Measurements from ENCODE around the gene CAMTA1.

Gene CAMTA1

DNA sequence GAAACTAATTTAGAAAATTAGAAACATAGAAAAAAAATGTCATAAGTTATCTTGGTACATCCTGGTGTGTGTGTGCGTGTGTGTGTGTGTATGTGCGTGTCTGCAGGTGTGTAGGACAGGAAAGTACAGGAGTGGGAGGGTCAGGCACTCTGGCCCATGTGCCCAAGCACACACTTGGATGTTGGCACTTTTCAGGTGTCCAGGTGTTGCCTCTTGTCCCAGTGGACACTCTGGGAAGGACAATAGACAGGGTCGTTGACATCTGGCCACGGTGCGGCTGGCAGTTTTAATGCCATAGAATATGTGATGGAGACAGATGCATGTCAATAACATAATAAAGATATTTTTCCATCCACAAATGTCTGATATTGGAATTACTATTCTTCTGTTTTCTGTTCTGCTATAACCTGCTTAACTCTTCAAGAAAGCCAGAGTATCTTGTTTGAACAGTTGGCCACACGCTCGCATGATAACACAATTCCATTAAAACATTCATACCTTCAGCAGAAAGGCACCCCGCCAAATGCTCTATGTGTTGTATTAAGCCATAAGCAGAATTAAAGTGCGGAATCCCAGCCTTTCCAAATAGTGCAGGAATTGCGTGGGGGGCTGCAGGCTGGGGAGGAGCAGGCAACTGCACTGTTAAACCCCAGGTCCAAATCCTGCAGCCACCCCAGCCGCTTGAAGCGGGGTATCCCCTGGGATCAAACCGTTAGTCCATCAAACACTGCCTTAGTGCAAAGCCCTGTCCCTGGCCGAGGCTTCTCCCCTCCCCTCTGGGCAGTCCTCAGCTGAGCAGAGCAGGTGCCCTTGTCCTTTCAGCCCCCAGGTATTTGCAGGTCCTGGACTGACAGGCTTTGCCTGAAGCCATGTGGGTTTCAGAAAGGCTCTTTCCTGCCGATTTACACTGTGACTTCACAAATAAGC is 390.0 kb downstream of the CAMTA1 start:
- no peak for DNase-seq

DNA sequence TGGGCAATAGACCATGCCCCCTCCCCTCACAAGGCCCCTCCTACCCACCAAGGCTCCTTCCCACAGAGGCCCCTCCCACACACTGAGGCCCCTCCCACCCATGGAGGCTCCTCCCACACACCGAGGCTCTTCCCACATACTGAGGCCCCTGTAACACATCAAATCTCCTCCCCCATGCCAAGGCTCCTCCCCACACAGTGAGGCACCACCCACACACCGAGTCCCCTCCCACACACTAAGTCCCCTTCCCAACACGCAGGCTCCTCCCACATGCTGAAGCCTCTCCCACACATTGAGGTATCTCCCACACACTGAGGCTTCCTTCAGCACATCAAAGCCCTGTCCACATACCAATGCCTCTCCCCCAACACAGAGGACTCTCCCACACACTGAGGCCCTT is 391.8 kb downstream of the CAMTA1 start:
- no peak for DNase-seq

- DNase-seq, result no peak
Measured at GRCh38 chr1:7177438-7178146, 392.3 kb downstream of the CAMTA1 start.

- DNase-seq, result no peak
Measured at GRCh38 chr1:7178336-7178735, 393.1 kb downstream of the CAMTA1 start.

GRCh38 chr1:7178741-7179140 is 393.5 kb downstream of the CAMTA1 start:
- no peak for DNase-seq

DNA sequence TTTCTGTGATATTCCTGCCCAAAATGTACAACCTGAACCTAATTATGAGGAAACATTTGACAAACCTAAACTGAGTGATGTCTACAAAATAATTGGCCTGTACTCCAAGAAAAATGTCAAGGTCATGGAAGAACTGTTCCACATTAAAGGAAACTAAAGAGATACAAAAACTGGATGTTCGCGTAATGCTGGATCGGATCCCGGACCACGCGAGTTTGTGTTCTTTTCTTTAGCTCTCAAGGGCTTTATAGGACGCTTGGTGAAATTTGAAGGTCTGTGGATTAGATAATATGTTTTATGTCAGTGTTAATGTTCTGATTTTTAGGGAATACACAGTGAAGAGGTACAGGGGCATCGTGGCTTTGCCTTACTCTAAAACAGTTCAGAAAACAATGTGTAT is 400.5 kb downstream of the CAMTA1 start:
- no peak for DNase-seq

DNA sequence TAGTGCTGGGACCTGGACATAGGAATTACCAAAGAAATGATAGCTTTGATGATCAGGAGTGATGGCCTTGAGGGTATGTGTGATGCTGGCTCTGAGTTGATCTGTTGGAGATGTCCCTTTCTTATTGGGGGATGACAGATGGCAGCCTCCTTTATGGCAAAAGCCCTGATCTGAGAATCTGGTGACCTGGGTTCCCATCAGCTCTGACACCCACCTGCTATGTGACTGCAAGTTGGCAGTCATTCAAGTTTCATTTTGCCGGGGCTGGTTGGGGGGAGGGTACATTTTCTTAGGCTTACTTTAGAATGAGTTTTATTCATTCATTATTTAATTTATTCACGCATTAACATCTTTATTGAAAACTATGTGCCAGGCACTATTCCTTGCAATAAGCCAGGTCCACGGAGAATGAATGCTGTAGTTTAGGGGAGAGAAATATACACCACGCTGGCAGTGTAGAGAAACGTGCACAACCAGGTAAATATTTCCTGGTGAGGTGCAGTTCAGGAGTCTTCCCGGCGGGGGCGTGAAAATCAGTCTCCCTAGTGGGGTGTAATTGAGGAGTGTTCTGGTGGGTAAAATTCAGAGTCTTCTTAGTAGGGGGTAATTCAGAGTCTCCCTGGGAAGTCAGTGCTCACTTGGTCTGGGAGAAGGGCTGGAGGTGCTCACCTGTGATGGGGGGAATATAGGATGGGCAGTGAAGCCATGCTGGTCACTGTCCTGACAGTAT is 401.3 kb downstream of the CAMTA1 start:
- DNase-seq, result peak; percentile 81

- DNase-seq, result no peak
Measured at GRCh38 chr1:7187112-7187493, 401.8 kb downstream of the CAMTA1 start.

DNA sequence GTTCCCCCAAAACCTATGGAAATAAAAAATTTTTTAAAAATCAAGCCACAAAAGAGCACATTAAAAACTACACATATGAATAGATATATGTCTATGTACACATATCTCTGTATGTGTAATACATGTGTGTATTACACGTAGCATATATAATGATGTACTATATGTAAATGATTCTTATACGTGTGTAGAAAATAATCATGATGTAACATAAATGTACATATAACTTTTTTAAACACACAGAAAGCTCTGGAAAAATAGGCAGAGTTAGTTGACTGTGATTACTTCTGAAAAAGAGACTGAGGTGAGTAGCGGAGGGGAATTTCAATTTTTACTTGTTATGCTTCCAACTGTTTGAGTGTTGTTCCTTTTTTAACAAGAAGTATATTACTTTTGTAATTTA is 405.0 kb downstream of the CAMTA1 start:
- DNase-seq, result no peak

DNA sequence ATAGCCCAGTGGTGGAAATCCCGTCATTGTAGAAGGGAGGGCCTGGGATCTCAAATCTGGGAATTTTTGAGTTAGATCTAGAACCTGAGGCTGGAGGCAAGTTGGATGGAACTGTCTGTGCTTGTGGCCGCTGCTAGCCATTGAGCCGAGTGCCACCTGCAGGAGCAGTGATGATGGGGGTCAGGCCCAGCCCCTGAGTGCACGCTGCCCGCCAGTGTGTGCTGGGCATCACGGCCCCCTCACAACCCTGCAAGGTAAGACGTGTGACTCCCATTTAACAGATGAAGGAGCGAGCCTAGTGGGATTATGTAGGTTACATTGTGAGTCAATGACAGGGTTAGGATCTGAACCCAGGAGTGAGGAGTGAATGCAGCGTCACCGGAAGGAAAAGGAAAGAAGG is 407.2 kb downstream of the CAMTA1 start:
- no peak for DNase-seq

GRCh38 chr1:7196036-7196911 is 411.0 kb downstream of the CAMTA1 start:
- no peak for DNase-seq

DNA sequence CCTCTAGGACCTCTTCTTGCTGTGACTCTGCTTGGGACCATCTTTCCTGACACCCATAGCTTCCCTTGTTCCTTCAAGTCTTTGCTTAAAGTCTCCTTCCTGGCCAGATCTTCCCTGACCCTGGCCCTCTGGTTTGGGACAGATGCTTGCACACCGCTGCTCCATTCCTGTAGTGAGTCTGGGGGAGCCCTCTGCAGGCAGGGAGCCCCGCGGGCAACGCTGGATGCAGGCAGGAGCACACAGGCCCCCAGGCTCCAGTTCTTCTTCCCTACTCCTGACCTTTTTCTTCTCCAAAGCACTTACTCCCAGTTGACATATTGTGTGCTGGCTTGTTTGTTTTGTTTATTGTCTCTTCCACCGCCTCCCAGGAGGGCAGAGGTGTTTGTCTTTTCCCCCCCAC is 413.4 kb downstream of the CAMTA1 start:
- DNase-seq, result no peak

DNA sequence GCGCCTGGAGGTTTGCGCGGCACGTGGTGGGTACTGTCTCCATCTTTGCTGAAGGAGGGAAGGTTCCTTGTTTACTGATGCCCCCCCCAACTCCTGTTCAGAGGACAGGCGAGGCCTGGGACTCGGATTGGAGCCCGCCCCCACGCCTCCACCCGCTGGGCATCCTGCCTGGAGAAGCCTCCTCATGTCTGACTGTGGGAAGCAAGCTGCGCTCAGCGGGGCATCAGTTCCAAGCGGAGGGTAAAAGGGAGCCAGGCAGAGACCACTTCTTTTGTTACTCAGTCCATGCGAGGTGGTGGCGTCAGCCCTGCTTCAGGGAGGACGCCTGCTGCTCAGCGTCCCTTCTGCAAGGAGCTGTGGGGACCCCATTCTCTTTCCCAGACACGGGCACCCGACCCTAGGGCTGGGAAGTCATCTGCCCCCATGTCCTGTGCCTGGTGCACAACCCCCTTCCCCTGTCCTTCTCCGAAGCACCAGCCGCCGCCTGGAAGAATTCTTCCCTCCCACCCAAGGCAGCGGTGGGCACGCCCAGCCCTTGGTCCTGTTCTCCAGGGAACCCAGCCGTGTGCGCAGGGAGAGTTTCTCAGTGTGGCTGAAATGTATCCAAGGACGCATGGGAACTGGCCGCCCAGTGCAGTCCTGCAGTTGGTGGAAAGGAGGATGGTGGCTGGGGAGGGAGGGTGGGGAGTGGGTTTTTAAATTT is 414.0 kb downstream of the CAMTA1 start:
- no peak for DNase-seq

DNA sequence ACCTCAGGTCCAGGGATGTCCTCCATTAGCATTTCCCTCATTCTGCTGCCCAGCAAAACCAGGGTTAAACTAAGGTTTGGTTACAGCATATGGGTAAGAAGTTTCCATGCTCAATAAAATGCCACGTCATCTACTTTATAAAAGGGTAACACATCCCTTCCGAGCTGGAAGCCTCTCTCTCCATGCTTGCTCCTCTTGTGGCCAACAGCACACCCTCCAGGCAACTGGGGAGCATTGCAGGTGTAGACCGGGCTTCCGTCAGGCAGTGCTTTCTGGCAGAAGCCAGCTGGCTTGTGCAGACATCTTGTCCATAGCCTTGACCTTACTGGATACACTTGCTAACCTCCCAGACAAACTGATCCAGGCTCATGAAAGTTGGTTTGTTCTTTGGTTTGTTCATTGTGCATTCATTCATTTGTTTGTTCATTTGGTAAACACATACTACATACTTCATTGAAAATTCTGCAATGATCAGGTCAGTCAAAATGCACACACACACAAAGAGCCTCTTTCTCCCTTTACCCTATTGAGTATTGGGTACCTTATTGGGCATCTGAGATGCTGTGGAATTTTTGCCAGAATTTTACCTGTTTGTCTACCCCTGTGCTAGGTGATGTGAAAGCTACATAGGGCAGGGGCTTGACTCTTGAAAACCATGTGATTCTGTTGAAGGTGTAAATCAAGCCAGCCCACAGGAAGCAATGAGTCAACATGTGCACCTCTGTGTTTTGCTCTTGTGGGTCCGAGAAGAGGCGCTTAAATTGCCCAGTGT is 422.8 kb downstream of the CAMTA1 start:
- DNase-seq, result peak; percentile 65

GRCh38 chr1:7208647-7209180 is 423.5 kb downstream of the CAMTA1 start:
- no peak for DNase-seq

GRCh38 chr1:7209336-7209735 is 424.1 kb downstream of the CAMTA1 start:
- no peak for DNase-seq

DNA sequence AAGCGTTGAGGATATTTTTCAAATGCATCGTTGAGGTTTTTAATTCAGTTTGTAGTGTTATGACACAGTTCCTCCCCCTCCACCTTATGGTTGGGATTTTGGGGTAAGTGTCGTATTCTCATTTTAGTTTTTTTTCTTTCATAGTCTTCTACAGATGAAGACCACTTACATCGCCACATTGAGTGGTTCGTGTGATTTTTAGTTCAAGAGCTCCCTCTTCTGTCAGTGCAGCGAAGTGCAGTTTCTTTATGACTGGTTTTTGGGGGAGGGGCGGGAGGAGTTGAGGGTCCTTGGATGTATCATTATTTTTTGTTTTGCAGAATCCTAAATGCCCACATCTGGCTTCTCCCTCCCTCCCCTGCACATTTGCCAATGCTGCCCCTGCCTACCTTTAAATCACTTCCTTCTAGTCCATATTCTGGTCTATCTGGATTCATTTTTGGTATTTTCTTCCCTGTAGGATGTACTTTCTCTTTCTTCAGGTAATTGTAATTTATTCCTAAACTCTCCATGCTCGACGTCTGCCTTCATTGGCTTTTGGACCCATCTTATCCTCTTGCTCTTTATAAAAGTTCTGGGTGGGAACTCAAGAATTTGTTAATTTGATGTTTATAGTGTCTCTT is 433.1 kb downstream of the CAMTA1 start:
- peak; percentile 73 for DNase-seq

DNA sequence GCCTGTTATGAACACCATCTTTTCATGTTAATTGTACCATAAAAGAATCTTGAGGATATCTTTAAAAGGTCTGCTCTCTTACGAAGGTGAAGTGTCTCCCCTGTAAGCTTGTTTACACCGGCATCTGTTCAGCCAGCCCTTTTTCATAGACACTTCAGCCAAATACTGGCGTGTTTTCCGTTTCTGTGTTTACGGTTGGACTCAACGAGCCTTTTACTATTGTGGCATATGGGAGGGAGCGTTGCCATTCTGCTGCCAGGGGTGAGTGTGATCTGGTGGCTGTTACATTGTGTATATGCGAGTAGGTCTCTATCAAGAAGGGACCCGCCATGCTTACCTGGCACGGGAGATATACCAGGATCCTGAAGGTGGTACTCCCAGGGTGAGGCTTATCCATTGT is 433.8 kb downstream of the CAMTA1 start:
- peak; percentile 40 for DNase-seq

DNA sequence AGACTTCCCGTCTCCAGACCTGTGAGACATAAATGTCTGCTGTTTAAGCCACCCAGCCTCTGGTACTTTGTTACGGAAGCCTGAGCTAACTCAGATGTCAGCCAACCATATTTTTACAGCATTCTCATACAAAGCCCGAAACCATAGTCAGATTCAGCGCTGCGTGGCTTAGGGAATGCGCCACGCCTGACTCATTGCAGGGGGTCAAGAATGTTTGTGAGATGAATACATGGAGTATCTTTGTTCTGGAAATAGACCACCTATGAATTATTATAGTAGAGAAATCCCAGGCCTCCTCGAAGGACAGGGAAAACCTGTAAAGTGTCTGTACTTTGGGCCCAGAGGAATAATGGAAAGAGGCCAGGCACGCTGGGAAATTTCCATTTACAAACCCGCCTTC is 434.8 kb downstream of the CAMTA1 start:
- no peak for DNase-seq

GRCh38 chr1:7220712-7221252 is 435.5 kb downstream of the CAMTA1 start:
- no peak for DNase-seq

Measured in NCI-H1105 treated with DMSO at 0.1 percent for 48 hours (cell line).